ENCODE data around the gene CDK18.

Gene CDK18

DNA sequence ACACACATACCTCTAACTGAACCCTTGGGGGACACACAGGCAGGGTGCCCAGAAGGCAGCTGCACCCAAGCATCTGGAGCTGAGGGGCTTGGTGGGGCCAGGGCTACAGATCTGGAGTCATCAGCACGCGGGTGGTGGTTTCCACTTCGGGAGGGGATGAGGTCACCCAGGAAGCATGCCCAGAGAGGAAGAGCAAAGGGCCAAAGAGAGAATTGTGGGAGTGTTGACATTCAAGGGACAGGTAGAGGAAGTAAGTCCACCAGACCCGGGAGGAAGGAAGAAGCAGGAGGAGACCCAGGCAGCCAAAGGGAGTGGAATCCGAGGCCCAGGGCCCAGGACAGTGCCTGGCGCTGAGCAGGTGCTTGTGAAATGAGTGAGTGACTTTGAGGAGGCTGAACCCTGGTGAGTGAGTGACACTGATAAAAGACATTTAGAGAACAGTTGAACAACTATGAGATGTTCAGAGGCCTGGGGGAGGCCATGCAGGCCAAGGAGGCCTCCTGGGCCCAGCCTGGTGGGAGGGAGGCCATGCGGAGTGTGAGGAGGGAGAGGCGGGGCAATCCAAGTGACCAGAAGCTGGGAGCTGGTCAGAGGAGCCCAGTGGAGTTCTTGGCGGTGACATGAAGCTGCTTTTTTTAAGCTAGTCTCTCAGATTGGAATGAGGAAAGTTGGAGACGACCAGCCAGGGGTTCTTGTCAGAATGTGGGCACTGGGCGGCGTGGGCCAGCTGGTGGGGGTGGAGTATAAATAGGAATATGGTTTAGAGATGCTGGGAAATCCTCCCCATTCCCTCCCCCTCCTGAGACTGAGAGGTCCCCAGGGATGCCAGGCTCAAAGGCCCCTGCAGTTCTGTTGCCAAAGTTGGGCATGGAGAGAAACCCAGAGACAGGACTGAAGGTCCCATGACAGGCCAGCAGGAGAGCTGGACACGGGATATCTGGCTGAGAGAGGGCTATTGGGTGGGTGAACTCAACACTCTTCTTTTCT, 7.9 kb downstream of the CDK18 start:
- H3K9me3 ChIP-seq (ENCODE audit: control insufficient read depth, low read length) = no peaks in the 10 kb centered on the region
- H3K27me3 ChIP-seq (ENCODE audit: control insufficient read depth, insufficient read depth, low read length) = no peaks in the 10 kb centered on the region
- H3K9ac ChIP-seq (ENCODE audit: low read length) = no peak overlapping the region
- no peaks in the 10 kb centered on the region for H3K4me1 ChIP-seq (ENCODE audit: control insufficient read depth, insufficient read depth, low read length)
- no peak overlapping the region for H3K4me3 ChIP-seq (ENCODE audit: low read length)
- H3K36me3 ChIP-seq (ENCODE audit: control insufficient read depth, insufficient read depth, low read length) = no peaks in the 10 kb centered on the region

DNA sequence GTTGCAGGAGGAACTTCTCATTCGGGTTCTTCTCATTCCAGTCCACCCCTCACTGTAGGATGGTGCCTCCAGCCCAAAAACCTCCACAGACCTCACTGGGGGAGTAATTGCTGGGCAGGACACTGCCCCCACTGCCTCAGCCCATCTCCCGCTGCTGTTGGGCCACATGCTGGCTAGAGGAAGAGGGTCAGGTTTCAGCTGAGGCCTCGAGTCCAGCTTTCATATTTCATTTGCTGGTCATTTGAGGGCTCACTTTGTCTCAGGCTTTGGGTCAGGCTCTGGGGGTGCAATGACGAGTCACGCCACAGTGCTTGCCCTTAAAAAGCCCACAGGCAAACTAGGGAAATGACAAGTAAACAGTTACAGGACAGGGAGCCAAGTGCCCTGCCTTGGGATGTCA, 9.3 kb downstream of the CDK18 start:
- Histone ChIP-seq H3K9me3 (ENCODE audit: control insufficient read depth, low read length) (no peaks in the 10 kb centered on the region), H3K27me3 (ENCODE audit: control insufficient read depth, insufficient read depth, low read length) (no peaks in the 10 kb centered on the region), H3K9ac (ENCODE audit: low read length) (no peak overlapping the region), H3K4me3 (ENCODE audit: low read length) (no peak overlapping the region), H3K36me3 (ENCODE audit: control insufficient read depth, insufficient read depth, low read length) (no peaks in the 10 kb centered on the region), H3K4me1 (ENCODE audit: control insufficient read depth, insufficient read depth, low read length) (no peaks in the 10 kb centered on the region)

DNA sequence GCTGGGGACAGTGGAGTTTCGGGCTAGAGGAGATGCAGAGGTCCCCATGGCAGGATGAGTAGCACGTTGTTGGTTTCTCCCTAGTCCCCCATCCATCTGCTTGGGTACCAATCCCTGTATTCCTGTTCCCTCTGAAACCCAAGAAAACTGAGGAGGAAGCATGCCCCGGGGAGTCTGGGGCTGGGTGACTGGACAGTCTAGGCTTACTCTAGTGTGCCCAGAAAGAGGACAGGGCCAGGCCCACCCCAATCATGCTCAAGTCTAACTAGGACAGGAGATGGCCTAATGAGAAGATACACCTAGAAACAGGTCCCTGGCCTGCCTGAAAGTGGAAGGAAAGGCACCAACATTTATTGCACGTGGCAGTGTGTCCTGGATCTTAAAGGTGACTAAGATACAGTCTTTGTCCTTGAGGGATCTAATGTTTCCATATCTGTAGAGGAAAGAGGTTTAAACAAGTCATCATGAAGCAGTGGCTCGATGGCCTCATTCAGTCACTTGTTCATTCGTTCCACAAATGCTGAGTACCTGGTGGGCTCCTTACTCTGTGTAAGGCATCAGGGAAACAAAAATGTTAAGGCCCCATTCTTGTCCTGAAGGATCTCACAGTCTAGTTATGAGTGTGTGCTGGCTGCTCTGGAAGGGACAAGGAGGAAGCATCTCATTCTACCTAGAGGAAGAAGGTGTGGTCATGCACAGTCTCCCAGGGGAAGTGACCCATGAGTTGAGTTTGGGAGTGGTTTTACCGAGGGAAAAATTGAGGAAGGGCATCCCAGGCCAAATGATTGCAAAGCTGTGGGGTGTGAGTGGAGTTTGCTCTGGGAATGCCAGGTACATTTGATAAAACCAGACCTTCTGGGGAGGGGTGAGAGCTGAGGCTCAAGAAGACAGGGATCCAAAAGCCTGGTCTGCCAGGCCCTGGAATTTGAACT, 10.0 kb downstream of the CDK18 start:
- Histone ChIP-seq H3K4me1 (ENCODE audit: control insufficient read depth, insufficient read depth, low read length) (no peaks in the 10 kb centered on the region), H3K9ac (ENCODE audit: low read length) (no peak overlapping the region)

DNA sequence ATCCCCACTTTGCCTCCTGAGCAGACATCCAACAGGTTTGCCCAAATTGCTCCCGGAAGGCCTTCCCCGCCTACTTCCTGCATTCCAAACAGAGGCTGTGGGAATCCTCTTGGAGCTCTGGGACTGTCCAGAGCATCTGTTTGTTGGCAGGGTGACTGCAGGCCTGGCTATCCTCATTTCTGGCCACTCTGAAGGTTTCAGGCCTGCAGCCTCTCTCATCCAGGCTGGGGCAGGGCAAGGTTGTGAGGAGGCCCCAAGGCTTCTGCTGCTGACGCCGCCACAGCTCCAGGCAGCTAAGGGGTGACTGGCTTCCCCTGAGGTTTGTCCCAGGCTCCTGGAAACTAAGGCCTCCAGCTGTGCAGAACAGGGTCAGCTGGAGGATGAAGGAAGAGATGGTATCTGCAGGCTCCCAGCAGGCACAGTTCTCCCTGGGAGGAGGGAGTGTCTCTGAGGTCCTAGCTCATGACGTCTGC, 11.3 kb downstream of the CDK18 start:
- no peak overlapping the region for H3K4me3 ChIP-seq (ENCODE audit: low read length)
- no peak overlapping the region for H3K9ac ChIP-seq (ENCODE audit: low read length)
- H3K27me3 ChIP-seq (ENCODE audit: control insufficient read depth, insufficient read depth, low read length) = no peaks in the 10 kb centered on the region
- no peaks in the 10 kb centered on the region for H3K36me3 ChIP-seq (ENCODE audit: control insufficient read depth, insufficient read depth, low read length)
- no peaks in the 10 kb centered on the region for H3K4me1 ChIP-seq (ENCODE audit: control insufficient read depth, insufficient read depth, low read length)
- no peaks in the 10 kb centered on the region for H3K9me3 ChIP-seq (ENCODE audit: control insufficient read depth, low read length)

More for the DNA sequence above, 10.0 kb downstream of the CDK18 start:
- H3K27me3 ChIP-seq (ENCODE audit: control insufficient read depth, insufficient read depth, low read length) = no peaks in the 10 kb centered on the region
- H3K4me3 ChIP-seq (ENCODE audit: low read length) = no peak overlapping the region
- no peaks in the 10 kb centered on the region for H3K9me3 ChIP-seq (ENCODE audit: control insufficient read depth, low read length)
- no peaks in the 10 kb centered on the region for H3K36me3 ChIP-seq (ENCODE audit: control insufficient read depth, insufficient read depth, low read length)

DNA sequence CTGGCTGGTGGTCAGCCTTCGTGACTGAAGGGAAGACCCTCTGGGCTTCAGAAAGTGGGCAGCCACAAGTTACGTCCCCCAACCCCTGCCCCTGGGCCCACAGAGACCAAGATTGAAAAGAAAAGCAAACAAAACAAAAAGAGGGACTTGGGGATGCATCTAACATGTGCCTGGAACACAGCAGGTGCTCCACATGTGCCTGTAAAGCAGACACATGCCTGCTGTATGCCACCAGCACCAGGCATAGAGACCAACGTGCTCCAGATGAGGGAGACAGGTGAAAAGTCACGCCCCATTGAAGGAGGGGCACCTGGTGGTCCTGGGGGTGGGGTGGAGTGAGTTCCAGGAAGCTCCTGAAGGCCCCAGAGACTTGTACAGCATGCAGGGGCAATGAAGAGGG, 11.9 kb downstream of the CDK18 start:
- H3K9ac ChIP-seq (ENCODE audit: low read length) = no peak overlapping the region
- no peaks in the 10 kb centered on the region for H3K36me3 ChIP-seq (ENCODE audit: control insufficient read depth, insufficient read depth, low read length)
- H3K4me1 ChIP-seq (ENCODE audit: control insufficient read depth, insufficient read depth, low read length) = no peaks in the 10 kb centered on the region
- H3K27me3 ChIP-seq (ENCODE audit: control insufficient read depth, insufficient read depth, low read length) = no peaks in the 10 kb centered on the region
- H3K9me3 ChIP-seq (ENCODE audit: control insufficient read depth, low read length) = no peaks in the 10 kb centered on the region
- no peak overlapping the region for H3K4me3 ChIP-seq (ENCODE audit: low read length)

DNA sequence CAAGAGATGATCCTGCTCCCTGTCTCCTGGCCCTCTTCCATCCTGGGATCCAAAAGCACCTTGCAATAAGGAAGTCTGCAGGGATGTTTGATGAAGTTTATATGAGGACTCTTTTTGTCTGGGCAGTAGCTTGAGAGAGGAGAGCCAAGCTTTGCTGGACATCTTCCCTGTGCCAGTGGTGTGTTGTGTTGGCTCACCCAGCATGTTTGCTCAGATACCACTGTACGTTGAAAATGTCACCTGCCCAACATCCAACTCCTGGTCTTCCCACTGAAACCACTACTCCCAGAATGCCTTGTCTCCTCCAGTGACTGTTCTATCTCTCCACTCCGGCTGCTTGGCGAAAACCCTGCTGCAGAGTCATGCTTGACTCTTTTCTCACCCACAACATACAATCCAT, 12.8 kb downstream of the CDK18 start:
- Histone ChIP-seq H3K9ac (ENCODE audit: low read length) (no peak overlapping the region), H3K36me3 (ENCODE audit: control insufficient read depth, insufficient read depth, low read length) (no peaks in the 10 kb centered on the region), H3K9me3 (ENCODE audit: control insufficient read depth, low read length) (no peaks in the 10 kb centered on the region), H3K4me1 (ENCODE audit: control insufficient read depth, insufficient read depth, low read length) (no peaks in the 10 kb centered on the region), H3K4me3 (ENCODE audit: low read length) (no peak overlapping the region), H3K27me3 (ENCODE audit: control insufficient read depth, insufficient read depth, low read length) (no peaks in the 10 kb centered on the region)

DNA sequence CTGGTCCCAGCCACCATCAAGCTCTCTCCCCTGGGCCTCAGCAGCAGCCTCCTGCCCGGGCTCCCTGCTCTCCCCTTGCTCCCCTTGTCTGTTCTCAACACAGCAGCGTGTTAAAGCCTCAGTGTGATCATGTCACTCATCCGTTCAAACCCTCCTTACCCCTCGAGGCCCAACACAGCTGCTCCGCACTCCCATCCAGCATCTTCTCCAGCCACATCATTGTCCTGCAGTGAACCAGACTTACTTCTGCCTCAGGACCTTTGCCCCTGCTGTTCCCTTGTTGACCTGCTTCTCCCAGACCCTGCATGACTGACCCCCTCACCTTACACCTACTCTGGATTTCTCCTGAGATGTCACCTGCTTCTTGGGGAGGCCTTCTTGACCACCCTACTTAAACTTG, 13.3 kb downstream of the CDK18 start:
- Histone ChIP-seq H3K9ac (ENCODE audit: low read length) (no peak overlapping the region), H3K9me3 (ENCODE audit: control insufficient read depth, low read length) (no peaks in the 10 kb centered on the region), H3K4me3 (ENCODE audit: low read length) (no peak overlapping the region), H3K4me1 (ENCODE audit: control insufficient read depth, insufficient read depth, low read length) (no peaks in the 10 kb centered on the region), H3K27me3 (ENCODE audit: control insufficient read depth, insufficient read depth, low read length) (no peaks in the 10 kb centered on the region), H3K36me3 (ENCODE audit: control insufficient read depth, insufficient read depth, low read length) (no peaks in the 10 kb centered on the region)

DNA sequence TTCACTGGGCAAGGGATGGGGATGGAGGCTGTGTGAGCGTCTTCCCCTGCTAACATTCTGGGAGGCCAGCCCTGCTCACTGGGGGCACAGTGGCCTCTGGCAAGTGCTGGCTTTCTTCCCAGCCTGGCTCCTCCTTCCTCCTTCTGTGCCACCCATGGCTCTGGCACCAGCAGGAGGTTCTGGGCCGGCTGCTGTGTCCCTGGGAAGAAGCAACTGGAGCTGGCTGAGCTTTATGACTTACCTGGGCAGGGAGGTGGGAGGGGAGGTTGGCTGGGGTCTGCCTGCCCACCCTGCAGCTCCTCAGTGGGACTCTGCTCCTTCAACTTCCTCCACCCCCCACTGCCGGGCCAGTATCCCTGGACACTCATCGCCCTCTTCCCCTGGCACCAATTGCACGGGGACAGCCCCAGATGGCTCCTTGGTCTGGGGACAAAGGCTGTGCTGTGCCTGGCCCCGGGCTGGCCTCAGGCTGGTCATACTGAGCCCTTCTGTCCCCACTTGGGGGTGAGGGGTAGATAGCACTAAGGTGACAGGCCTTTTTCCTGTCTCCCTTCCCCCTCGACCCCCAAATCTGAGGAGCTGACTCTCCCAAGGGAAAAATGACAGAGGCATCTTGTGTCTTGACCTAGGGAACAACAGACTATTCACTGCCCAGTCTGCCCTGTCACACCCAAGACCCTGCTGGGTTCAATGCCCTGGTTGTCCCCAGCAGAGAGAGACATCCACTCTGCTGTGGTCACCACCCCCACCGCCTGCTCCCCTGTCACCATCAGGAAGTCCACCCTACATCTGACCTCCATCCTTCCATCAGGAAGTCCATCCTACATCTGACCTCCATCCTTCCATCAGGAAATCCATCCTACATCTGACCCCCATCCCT, 14.4 kb downstream of the CDK18 start:
- Histone ChIP-seq H3K9me3 (ENCODE audit: control insufficient read depth, low read length) (no peaks in the 10 kb centered on the region), H3K36me3 (ENCODE audit: control insufficient read depth, insufficient read depth, low read length) (no peaks in the 10 kb centered on the region), H3K27me3 (ENCODE audit: control insufficient read depth, insufficient read depth, low read length) (no peaks in the 10 kb centered on the region), H3K9ac (ENCODE audit: low read length) (no peak overlapping the region), H3K4me3 (ENCODE audit: low read length) (no peak overlapping the region), H3K4me1 (ENCODE audit: control insufficient read depth, insufficient read depth, low read length) (no peaks in the 10 kb centered on the region)

DNA sequence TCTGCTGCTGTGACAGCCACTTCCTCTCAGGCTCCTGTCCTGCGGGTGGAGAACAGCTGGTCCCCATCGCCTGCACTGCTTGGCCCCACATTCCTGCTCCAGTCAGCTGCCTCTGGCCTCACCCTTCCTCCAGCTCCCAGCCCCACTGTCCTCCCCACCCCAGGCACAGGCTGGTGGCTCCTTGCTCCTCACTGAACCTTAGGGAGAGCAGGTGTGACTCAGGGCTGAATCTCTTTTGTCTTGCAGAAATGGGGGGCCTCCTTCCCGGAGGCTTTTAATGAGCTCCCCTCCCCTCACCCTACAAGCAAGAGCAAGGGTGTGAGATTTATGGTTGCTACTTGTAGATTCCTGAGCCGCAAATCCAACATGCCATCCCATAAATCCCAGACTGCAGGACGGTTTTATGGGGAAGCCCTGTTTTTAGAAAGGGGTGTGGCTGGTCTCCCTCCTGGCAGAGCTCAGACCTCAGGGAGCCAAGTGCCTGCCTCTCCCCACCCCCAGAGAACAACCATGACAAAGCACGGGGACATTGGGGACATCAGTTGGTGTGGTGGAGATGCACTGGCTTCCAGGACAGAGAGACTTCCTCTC, 15.2 kb downstream of the CDK18 start:
- Histone ChIP-seq H3K4me3 (ENCODE audit: low read length) (no peak overlapping the region), H3K36me3 (ENCODE audit: control insufficient read depth, insufficient read depth, low read length) (no peaks in the 10 kb centered on the region), H3K9ac (ENCODE audit: low read length) (no peak overlapping the region)

DNA sequence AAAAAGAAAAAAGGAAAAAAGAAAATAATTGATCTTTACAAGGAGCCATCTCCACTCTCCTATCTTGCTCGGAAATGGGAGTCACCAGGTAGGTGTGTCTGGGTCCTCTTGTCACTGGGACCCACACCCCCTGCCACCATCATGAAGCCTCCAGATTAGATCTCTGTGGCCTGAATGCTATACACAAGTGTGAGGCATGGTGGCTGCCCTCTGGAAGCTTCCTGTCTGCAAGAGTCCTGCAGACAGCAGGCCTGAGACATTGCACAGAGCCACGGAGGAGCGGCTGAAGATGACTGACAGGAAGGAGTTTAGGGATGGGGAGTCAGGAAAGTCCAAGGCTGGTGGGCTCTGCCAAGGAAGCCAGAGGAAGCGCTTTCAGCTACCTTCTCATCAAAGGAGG, 16.2 kb downstream of the CDK18 start:
- no peaks in the 10 kb centered on the region for H3K36me3 ChIP-seq (ENCODE audit: control insufficient read depth, insufficient read depth, low read length)
- H3K27me3 ChIP-seq (ENCODE audit: control insufficient read depth, insufficient read depth, low read length) = no peaks in the 10 kb centered on the region
- no peak overlapping the region for H3K9ac ChIP-seq (ENCODE audit: low read length)
- H3K9me3 ChIP-seq (ENCODE audit: control insufficient read depth, low read length) = no peaks in the 10 kb centered on the region
- H3K4me1 ChIP-seq (ENCODE audit: control insufficient read depth, insufficient read depth, low read length) = no peaks in the 10 kb centered on the region
- no peak overlapping the region for H3K4me3 ChIP-seq (ENCODE audit: low read length)

More for the DNA sequence above, 15.2 kb downstream of the CDK18 start:
- H3K4me1 ChIP-seq (ENCODE audit: control insufficient read depth, insufficient read depth, low read length) = no peaks in the 10 kb centered on the region
- H3K9me3 ChIP-seq (ENCODE audit: control insufficient read depth, low read length) = no peaks in the 10 kb centered on the region
- no peaks in the 10 kb centered on the region for H3K27me3 ChIP-seq (ENCODE audit: control insufficient read depth, insufficient read depth, low read length)

DNA sequence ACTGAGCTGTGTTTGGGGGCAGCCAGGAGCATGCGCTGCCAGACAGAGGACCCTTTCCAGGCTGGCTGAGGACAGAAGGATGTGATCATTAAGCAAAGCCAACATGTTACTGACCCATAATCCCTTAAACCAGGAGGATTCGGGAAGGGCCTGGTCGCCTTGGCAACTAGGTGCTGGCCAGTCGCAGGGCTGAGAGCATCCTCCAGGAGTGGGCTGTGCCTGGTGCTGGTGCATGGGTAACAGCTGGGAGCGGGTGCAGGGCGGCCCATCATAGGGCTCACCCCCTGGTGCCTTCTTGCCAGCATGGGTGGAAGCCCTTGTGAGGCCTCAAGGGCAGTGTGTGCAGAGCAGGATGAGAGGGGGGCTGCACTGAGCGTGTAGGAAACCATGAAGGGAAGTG, 17.2 kb downstream of the CDK18 start:
- no peak overlapping the region for H3K9ac ChIP-seq (ENCODE audit: low read length)

More for the DNA sequence above, 17.2 kb downstream of the CDK18 start:
- no peaks in the 10 kb centered on the region for H3K27me3 ChIP-seq (ENCODE audit: control insufficient read depth, insufficient read depth, low read length)
- H3K9me3 ChIP-seq (ENCODE audit: control insufficient read depth, low read length) = no peaks in the 10 kb centered on the region
- H3K36me3 ChIP-seq (ENCODE audit: control insufficient read depth, insufficient read depth, low read length) = no peaks in the 10 kb centered on the region
- no peaks in the 10 kb centered on the region for H3K4me1 ChIP-seq (ENCODE audit: control insufficient read depth, insufficient read depth, low read length)
- H3K4me3 ChIP-seq (ENCODE audit: low read length) = no peak overlapping the region

All from mucosa of stomach (tissue), 1 donor.